ENCODE results near the gene MSRB3. TPM values are rescaled to one million over a fixed set of nuclear protein-coding genes. Genes with fewer than 3 reads are reported as not detected.

Gene MSRB3
- total RNA-seq, 2 donors from 2014 or later: 299 to 329 TPM

DNA sequence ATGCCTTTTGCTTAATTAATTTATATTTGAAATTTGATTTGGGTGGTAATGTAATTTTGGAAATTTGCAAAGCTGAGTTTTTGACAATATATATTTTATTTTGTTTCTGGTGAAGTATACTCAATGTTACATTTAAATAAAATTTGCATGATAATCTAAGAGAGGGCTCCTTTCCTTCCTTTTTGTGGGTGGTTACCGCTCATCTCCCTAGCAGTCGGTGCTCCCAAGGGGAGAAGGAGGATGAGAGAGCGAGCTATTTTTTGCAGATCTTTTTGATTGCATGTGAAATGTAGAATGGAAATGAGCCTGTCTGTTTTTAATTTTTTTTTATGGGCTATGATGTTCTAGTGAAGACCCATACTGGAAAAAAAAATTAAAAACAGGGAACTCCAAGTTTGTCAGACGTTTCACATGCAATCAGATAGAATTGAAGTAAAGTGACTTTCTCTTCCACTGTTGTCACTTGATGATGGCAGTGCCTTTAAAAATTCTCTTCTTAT, 39.8 kb downstream of the MSRB3 start:
- intact Hi-C loops (cut with DNase I): no loop called here
- DNase-seq (ENCODE audit: low spot score): no peak

GRCh38 chr12:65319688-65320200, 41.3 kb downstream of the MSRB3 start:
- intact Hi-C loops (cut with DNase I): no loop called here
- no peak for DNase-seq (ENCODE audit: low spot score)

- intact Hi-C loops (cut with DNase I): no loop called here
- DNase-seq (ENCODE audit: low spot score): no peak
These were observed 44.6 kb downstream of the MSRB3 start for GRCh38 chr12:65323070-65323469.

GRCh38 chr12:65324056-65324455, 45.6 kb downstream of the MSRB3 start:
- DNase-seq (ENCODE audit: low spot score): no peak
- intact Hi-C loops (cut with DNase I): no loop called here

GRCh38 chr12:65324551-65324950, 46.1 kb downstream of the MSRB3 start:
- intact Hi-C loops (cut with DNase I): no loop called here
- DNase-seq (ENCODE audit: low spot score): no peak

DNA sequence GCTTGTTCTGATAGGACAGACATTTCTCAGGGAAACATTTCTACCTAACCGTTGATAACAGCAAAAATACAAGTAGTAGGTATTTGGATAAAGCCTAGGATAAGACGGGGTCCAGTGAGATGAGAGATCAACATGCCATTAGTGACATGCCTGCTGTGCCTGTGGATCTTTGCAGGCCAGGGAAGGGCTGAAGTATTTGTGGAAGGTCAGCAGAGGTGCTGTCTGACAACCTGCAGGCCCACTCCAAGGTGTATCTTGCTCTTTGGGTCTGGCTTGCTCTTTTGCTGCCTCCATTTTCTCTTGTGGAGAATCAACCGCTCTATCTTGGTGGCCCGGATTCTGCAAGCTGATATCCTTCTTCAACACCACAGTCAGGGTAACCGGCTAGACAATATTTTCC, 46.7 kb downstream of the MSRB3 start:
- no peak for DNase-seq (ENCODE audit: low spot score)
- intact Hi-C loops (cut with DNase I): no loop called here

DNA sequence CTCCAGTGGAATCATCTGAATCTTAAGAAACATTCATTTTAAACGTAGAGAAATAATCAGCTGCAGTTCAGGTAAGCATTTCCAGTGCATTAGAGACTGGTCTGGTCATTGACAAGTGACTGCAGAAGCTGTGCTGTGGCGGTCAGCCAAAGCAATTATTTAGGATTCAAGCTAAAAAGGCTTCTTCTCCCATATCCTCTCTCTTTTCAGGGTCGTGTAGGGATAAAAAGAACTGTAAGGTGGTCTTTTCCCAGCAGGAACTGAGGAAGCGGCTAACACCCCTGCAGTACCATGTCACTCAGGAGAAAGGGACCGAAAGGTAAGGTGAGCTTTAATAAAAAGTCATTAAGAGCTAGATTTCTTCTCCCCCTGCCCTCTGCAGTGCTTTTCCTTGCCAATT, 48.1 kb downstream of the MSRB3 start:
- intact Hi-C loops (cut with DNase I): no loop called here

GRCh38 chr12:65327207-65328076, 49.0 kb downstream of the MSRB3 start:
- DNase-seq (ENCODE audit: low spot score): no peak
- intact Hi-C loops (cut with DNase I): no loop called here

More for the DNA sequence above, 48.1 kb downstream of the MSRB3 start:
- DNase-seq (ENCODE audit: low spot score): no peak

DNA sequence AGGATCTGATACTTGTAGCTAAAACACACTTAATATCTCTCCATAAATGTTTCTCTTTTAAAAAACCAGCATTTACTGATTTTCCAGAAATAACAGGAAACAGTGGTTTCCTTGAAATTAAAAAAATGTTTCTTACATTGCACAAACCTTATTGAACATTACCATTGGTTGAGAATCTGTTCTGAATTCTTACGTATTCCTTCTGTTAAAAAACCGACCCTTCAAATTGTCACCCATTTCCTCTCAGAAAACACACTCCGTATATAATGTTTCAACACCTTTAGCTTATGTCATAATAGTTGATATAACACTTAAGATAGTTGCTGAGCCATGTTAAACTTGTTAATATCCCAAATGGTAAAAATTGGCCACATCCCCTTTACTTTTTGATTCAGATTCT, 51.2 kb downstream of the MSRB3 start:
- no peak for DNase-seq (ENCODE audit: low spot score)
- intact Hi-C loops (cut with DNase I): no loop called here

DNA sequence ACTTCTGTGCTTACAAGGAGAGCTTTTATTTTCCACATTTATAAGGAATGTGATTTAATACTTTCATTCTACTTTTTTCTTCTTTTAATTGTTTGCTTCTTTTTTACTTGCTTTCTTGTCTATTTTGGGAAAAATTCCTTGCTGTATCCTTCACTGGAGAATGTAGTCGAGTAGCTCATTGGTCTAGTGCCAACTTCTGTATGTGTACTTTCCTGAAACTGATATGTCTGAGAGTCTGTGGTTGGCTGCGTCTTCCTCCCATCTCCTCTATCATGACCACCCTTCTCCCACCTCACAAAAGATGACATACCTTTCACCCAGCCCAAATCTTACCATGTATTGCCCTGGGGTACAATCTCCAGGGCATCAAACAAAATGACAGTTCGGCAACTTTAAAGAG, 51.8 kb downstream of the MSRB3 start:
- intact Hi-C loops (cut with DNase I): no loop called here
- no peak for DNase-seq (ENCODE audit: low spot score)

GRCh38 chr12:65331456-65331855, 53.0 kb downstream of the MSRB3 start:
- DNase-seq (ENCODE audit: low spot score): peak; percentile 44

DNA sequence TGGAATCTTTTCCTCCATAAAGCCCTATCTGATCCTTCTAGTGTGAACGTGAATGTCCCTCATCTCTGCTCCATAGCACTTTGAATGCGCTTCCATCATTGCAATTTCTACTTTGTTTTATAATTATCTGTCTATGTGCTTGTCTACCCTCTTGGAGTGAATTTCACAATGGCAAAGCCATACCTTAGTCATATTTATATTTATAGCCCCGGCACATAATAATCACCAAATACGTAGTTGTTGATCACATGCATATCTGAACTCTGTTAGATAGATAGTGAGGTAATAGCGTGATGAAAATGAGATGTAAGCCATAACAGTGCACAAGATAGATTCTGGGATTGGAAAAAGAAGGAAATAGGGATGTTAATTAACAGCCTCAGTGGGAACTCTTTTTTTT, 55.2 kb downstream of the MSRB3 start:
- intact Hi-C loops (cut with DNase I): no loop called here
- no peak for DNase-seq (ENCODE audit: low spot score)

More at GRCh38 chr12:65331456-65331855, 53.0 kb downstream of the MSRB3 start:
- intact Hi-C loops (cut with DNase I): no loop called here

DNA sequence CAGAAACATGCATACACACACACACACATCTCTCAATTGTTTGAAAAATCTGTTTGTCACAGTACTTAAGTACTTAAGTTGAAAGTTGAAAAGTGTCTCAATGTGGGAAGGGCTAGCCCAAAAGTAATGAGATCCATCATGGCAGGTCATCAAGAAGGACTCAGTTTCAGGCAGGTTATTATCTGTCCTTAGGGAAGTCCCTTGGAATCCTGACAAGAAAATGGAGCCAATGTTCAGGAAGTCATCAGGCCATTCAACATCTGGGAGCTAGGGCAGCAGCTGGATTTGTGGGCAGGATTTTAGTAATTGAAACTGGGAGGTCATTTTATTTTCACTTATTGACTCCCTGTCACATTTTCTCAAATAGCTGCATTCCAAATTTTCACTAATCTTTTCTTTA, 56.0 kb downstream of the MSRB3 start:
- intact Hi-C loops (cut with DNase I): no loop called here
- DNase-seq (ENCODE audit: low spot score): no peak

GRCh38 chr12:65335021-65335714, 56.7 kb downstream of the MSRB3 start:
- peak; percentile 46 for DNase-seq (ENCODE audit: low spot score)
- intact Hi-C loops (cut with DNase I): no loop called here

- intact Hi-C loops (cut with DNase I): no loop called here
- no peak for DNase-seq (ENCODE audit: low spot score)
These were observed 57.5 kb downstream of the MSRB3 start for GRCh38 chr12:65335981-65336380.

DNA sequence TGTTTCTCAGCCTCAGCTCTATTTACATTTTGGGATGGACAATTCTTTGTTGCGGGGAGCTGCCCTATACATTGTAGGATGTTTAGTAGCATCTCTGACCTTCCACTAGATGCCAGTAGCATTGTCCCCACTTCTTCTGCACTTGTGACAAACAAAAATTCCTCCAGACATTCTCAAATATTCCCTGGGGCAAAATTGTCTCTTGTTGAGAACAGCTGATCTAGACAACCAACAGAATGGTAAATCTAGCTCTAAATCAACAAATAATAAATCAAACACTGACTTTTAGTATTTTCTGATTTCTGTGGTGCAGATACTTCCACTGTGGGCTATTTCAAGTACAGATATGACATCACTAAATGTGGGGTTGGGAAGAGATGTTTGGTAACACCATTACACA, 60.7 kb downstream of the MSRB3 start:
- DNase-seq (ENCODE audit: low spot score): no peak
- intact Hi-C loops (cut with DNase I): no loop called here

- intact Hi-C loops (cut with DNase I): no loop called here
- DNase-seq (ENCODE audit: low spot score): no peak
These were observed 64.7 kb downstream of the MSRB3 start for GRCh38 chr12:65343230-65343629.

- no peak for DNase-seq (ENCODE audit: low spot score)
- intact Hi-C loops (cut with DNase I): no loop called here
These were observed 65.3 kb downstream of the MSRB3 start for GRCh38 chr12:65343801-65344200.

DNA sequence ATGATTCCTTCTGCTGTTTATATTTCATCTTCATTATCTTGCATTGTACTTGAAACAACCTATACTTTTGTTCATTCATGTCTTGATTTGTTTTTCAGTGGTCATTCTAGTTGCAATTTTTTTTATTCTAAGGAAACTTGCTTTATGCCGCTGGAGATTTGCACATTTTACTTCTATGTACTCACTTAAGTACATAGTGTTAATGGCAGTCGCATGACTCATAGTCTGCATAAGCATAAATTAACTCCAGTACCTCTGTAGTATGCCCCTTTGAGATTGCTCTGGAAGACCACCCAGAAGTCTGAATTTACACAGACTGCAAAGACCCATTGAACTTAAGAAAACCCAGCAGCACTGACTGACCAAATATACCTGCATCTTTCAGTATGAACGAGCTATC, 77.0 kb downstream of the MSRB3 start:
- DNase-seq (ENCODE audit: low spot score): no peak
- intact Hi-C loops (cut with DNase I): no loop called here

- intact Hi-C loops (cut with DNase I): no loop called here
- DNase-seq (ENCODE audit: low spot score): no peak
These were observed 84.0 kb downstream of the MSRB3 start for GRCh38 chr12:65362234-65363031.
